GM19372 (cell line): Measurements from ENCODE around the gene ITGAV.

ENCODE experiments used
- ATAC-seq: cut with Tn5 transposase; IDR thresholded peaks from one replicate; pipeline ENCODE4 v1.9.1; 2021; ENCODE audit warnings: mild to moderate bottlenecking, low read depth, moderate library complexity; ENCODE audit not compliant: unreplicated experiment

Gene ITGAV

GRCh38 chr2:186713691-186714090, 123.8 kb downstream of the ITGAV start:
- no peak for ATAC-seq

GRCh38 chr2:186714611-186715010, 124.8 kb downstream of the ITGAV start:
- no peak for ATAC-seq

GRCh38 chr2:186716004-186716403, 126.1 kb downstream of the ITGAV start:
- no peak for ATAC-seq

- ATAC-seq, result no peak
Observed at GRCh38 chr2:186716899-186717298, 127.0 kb downstream of the ITGAV start.

- ATAC-seq, result no peak
Observed at GRCh38 chr2:186717320-186718007, 127.6 kb downstream of the ITGAV start.

- no peak for ATAC-seq
Observed at GRCh38 chr2:186718122-186718521, 128.3 kb downstream of the ITGAV start.

GRCh38 chr2:186718903-186719302, 129.0 kb downstream of the ITGAV start:
- ATAC-seq, result no peak

GRCh38 chr2:186721956-186722355, 132.1 kb downstream of the ITGAV start:
- ATAC-seq, result no peak

GRCh38 chr2:186724736-186725135, 134.9 kb downstream of the ITGAV start:
- ATAC-seq, result no peak

- no peak for ATAC-seq
Observed at GRCh38 chr2:186725783-186726182, 135.9 kb downstream of the ITGAV start.

GRCh38 chr2:186726938-186727337, 137.1 kb downstream of the ITGAV start:
- ATAC-seq, result no peak

GRCh38 chr2:186728631-186729030, 138.8 kb downstream of the ITGAV start:
- no peak for ATAC-seq
